NCI-H226 (cell line): ENCODE results near the gene DNAJC21.
"Not testable (repeated sequence)": the region's sequence is repeated elsewhere in the genome, so short reads cannot be mapped to it uniquely, and the experiment has no call there.

Experiments used
- DNase-seq: peaks from one replicate; pipeline ENCODE4 v3.0.0-alpha.2; 2015

Gene DNAJC21

GRCh38 chr5:34923694-34924461 is 5.5 kb upstream of the DNAJC21 start:
- peak; percentile 88 for DNase-seq

GRCh38 chr5:34924462-34924765 is 4.9 kb upstream of the DNAJC21 start:
- no peak for DNase-seq

- DNase-seq = no peak
Observed at GRCh38 chr5:34926318-34926888, 3.0 kb upstream of the DNAJC21 start.

- DNase-seq = no peak
Observed at GRCh38 chr5:34927785-34928184, 1.6 kb upstream of the DNAJC21 start.

- no peak for DNase-seq
Observed at GRCh38 chr5:34928267-34928666, 1.1 kb upstream of the DNAJC21 start.

GRCh38 chr5:34929720-34930461 is 532 bp downstream of the DNAJC21 start:
- DNase-seq = peak; percentile 56

- DNase-seq = no peak
Observed at GRCh38 chr5:34930462-34930844, 1.1 kb downstream of the DNAJC21 start.

GRCh38 chr5:34930870-34931269 is 1.5 kb downstream of the DNAJC21 start:
- no peak for DNase-seq

GRCh38 chr5:34932947-34933346 is 3.6 kb downstream of the DNAJC21 start:
- DNase-seq = no peak

- no peak for DNase-seq
Observed at GRCh38 chr5:34941936-34942335, 12.6 kb downstream of the DNAJC21 start.

GRCh38 chr5:34944044-34944443 is 14.7 kb downstream of the DNAJC21 start:
- no peak for DNase-seq

- no peak for DNase-seq
Observed at GRCh38 chr5:34944460-34945047, 15.2 kb downstream of the DNAJC21 start.

GRCh38 chr5:34957321-34957720 is 28.0 kb downstream of the DNAJC21 start:
- no peak for DNase-seq

- DNase-seq = peak; percentile 44
Observed at GRCh38 chr5:34957857-34958690, 28.7 kb downstream of the DNAJC21 start.

GRCh38 chr5:34959323-34959722 is 30.0 kb downstream of the DNAJC21 start:
- DNase-seq = peak; percentile 63

- no peak for DNase-seq
Observed at GRCh38 chr5:34967540-34967939, 38.2 kb downstream of the DNAJC21 start.

GRCh38 chr5:34968258-34968657 is 38.9 kb downstream of the DNAJC21 start:
- no peak for DNase-seq

GRCh38 chr5:34970552-34970951 is 41.2 kb downstream of the DNAJC21 start:
- no peak for DNase-seq

GRCh38 chr5:34971655-34972054 is 42.3 kb downstream of the DNAJC21 start:
- DNase-seq = not testable (repeated sequence)

- no peak for DNase-seq
Observed at GRCh38 chr5:34976347-34976746, 47.0 kb downstream of the DNAJC21 start.

GRCh38 chr5:34977934-34978613 is 48.7 kb downstream of the DNAJC21 start:
- DNase-seq = no peak

GRCh38 chr5:34978681-34979080 is 49.3 kb downstream of the DNAJC21 start:
- DNase-seq = no peak
